KOPT-K1 (cell line): Measurements from ENCODE around the gene PRSS50.

Source experiments
- H3K27ac ChIP-seq: fragments of 200-600 bp; sonication (generic); 2 replicates; pipeline ENCODE4 v1.5.1; 2016; ENCODE audit warnings: antibody characterized with exemption, mild to moderate bottlenecking, low read depth, low read length; ENCODE audit not compliant: poor library complexity, severe bottlenecking
- H3K36me3 ChIP-seq: fragments of 200-600 bp; sonication (generic); 2 replicates; pipeline ENCODE4 v1.5.1; 2017; ENCODE audit warnings: antibody characterized with exemption, mild to moderate bottlenecking, low read length, moderate library complexity; ENCODE audit not compliant: insufficient read depth
- H3K9me3 ChIP-seq: fragments of 200-600 bp; sonication (generic); 2 replicates; pipeline ENCODE4 v1.5.1; 2017; ENCODE audit warnings: antibody characterized with exemption, low read length, mild to moderate bottlenecking; ENCODE audit not compliant: insufficient read depth, poor library complexity, severe bottlenecking

The PRSS50 gene

DNA sequence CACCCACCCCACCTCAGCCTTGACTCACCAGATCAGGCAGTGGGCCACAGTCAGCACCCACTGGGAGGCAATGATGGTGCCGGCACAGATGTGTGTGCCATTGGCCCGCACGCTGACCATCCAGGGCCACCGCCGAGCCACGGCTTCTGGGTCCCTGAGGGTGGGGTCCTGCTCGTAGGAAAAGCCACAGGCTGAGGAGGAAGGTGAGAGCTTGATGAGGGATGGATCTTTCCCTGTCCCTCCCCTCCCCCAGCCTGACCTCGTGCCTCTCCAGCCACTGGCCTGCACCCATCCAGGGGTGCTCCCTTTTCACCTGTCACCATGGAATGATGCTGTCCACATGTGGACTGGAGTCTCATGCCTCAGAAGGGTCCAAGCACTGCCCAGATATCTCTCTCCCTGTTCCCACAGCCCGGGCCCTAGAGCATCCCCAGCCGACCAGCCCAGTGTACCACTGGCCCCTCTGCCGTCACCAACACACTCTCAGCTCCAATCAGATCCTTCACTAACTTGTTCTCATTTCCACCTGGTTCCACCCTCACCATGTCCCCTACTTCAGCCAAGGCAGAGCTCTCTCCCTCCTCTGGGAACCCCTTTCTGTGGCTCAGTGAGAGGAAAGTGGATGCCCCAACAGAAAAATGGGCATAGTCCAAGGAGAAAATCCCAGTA, 2.0 kb downstream of the PRSS50 start:
- H3K9me3 ChIP-seq: no peaks in the 10 kb centered on the region
- no peaks in the 10 kb centered on the region for H3K36me3 ChIP-seq
- no peak overlapping the region for H3K27ac ChIP-seq

DNA sequence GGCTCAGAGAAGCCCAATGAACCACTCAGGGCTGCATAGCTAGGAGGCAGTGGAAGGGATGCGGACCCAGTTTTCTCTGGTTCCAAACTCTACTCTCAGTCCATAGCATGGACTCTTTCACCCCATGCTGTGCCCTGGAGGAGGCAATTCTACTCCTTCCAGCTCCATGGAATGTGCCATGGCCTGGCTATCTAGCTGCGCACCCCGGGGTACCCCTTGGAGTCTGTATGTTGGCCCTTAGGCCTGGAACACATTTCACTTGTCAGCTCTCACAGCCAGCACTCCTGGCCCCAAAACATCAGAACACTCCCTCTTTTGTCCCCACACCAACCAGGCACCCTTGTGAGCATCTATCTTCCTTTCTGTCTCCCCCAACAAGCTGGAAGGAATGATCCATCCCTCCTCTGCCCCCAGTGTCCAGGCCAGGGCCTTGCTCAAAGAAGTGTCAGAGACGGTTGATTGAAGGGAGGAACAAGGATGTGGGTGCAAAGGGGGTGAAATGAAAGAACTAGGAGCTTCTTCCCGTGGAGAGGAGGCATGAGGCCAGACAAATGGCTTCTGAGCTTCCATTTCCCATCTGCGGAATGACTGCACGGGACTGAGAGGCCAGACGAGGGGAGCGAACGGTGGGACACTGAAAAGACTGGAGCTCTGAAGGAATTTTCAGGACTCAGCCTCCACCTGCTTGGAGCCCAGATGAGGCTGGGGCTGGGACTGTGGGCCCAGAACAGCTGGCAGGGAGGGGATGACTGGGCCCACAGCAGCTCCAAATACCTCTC, 2.8 kb downstream of the PRSS50 start:
- no peaks in the 10 kb centered on the region for H3K36me3 ChIP-seq
- no peaks in the 10 kb centered on the region for H3K9me3 ChIP-seq
- H3K27ac ChIP-seq: no peak overlapping the region

DNA sequence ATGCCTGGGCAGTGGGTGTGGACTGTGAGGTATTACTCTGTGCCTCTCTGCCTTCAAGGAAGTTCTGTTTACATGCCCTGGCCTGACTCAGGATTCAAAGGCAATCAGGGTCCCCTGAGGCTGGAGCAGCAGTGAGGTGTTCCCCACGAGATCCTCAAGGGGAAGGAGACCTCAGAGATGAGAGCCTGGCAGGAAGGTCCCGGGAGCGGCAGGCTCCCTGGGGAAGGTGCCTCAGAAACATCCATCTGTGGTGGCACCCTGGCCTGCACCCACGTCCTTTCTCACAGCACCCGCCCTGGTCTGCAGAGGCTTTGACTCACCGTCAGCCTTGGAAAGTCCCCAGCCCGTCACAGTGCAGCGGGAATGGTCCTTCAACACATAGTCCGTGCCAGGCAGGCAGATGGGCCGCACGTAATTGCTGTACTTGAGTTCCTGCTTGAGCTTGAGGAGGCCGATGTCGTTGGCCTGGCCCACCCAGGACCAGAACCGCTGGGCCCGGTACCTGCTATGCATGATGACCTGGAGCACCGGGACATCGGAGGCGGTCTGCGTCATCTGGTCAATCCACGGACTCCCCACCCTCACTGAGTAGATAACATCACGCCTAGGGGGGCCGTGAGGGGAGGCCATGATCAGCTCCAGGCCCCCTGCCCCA, 3.6 kb downstream of the PRSS50 start:
- Histone ChIP-seq H3K27ac (no peak overlapping the region), H3K9me3 (no peaks in the 10 kb centered on the region), H3K36me3 (no peaks in the 10 kb centered on the region)

DNA sequence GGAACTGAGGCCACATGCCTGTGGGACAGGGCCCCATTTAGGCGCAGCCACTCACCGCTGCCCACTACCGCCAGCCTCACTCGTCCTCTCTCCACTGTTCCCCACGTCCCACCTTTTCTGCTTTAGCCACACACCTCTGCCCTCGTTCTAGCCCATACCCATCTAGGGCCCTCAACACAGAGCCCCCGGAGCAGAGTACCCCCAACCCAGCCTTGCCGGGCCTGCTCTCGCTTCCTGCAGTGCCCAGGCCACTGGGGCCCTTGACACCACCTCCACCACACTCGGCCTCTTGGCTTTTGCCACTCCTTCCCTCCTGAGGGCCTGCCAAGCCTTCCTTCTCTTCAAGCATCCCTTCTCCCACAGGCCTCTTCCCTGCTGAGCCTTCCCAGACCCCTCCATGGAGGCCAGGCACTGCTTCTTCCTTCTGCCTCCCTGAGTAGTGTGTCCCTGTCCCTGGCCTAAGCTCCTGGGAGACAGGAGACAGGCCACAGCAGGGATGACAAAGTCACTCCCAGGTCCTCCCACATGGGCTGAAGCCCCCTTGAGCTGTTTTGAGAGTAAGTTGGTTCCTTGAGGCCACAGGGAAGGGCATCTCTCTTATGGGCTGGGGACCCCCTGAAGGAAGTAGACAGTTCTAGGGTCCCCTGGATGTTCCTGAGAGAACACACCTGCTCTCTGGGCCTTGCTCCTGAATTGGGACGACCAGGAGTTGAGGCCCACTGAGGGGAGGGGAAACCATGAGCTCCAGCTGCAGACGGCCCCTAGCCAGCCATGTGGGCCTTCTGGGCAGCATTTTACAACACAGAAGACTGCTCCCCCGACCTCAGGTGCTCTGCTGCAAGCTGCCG, 4.4 kb downstream of the PRSS50 start:
- Histone ChIP-seq H3K36me3 (no peaks in the 10 kb centered on the region), H3K27ac (no peak overlapping the region), H3K9me3 (no peaks in the 10 kb centered on the region)

DNA sequence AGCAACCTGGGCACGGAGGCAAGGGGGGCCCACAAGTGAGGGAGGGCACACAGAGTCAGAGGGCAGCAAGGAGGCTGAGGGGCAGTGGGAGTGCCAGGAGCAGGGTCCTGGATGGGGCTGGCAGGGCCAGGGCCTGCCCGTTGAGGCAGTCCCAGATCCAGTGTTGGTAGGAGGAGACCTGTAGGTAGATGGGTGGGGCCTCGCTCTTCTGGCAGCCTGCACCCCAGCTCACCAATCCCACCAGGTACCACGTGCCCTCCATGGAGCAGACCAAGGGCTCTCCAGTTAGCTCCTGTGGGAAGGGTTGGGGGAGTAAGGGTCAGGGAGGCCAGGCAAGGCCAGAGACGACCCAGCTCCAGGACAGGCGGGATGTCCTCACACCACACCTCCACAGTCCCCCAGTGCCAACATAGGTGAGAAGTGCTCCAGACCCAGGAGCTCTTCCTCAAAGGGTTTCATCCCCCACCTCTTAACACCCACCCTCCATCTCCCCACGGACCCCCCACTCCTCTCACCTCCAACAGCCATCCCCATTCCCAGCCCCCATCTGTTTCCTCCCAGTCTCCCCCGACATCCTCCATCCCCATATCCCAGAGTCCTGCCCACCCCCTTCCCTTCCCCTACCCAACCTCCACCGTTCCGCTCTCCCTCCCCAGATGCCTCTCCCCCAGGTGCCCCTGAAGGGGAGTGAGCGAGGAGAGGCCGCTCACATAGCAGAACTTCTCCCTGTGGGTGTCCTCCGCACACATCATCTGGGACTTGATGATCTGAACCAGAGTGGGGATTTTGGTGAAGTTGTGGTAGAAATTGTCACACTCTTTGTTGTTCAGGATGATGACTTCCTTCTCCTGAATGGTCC, 5.2 kb downstream of the PRSS50 start:
- Histone ChIP-seq H3K27ac (no peak overlapping the region), H3K9me3 (no peaks in the 10 kb centered on the region), H3K36me3 (no peaks in the 10 kb centered on the region)

DNA sequence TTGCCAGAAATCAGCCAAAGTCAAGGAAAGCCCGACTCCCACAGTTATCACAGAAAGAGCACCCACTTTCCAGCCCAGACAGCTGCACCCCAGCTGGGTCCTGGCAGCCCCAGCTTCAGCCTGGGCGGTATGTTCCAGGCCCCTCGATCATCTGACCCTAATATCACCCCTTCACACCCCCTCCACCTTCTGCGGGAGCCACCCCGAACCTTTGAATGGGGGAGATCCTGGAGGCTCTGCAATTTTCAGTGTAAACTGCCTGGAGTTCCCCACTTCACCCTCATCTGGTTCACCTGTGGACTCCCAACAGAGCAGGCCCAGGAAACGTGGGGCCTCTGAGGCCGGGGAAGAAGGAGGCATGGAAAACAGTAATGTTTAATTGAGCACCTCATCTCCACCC, 5.9 kb downstream of the PRSS50 start:
- H3K9me3 ChIP-seq: no peaks in the 10 kb centered on the region
- H3K36me3 ChIP-seq: no peaks in the 10 kb centered on the region

DNA sequence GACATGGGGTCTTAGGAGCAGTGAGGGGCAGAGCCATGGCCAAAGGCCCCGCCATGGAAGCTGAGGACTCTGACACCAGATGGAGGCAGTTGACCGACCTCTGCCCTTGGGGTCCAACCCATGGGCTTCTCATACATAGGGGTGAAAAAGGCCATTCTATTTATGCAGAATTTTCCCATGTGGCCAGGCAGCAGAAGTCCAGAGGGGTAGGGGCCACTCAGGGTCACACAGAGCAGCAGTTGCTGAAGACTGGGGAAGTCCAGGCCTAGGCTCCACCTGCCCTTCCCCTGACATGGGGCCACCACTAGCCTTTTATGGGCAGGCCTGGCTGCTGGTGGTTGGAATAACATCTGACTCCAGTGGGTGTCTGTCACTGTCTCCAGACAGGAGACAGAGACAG, 6.4 kb downstream of the PRSS50 start:
- Histone ChIP-seq H3K36me3 (no peaks in the 10 kb centered on the region), H3K27ac (no peak overlapping the region), H3K9me3 (no peaks in the 10 kb centered on the region)

More for the DNA sequence above, 5.9 kb downstream of the PRSS50 start:
- H3K27ac ChIP-seq: no peak overlapping the region

DNA sequence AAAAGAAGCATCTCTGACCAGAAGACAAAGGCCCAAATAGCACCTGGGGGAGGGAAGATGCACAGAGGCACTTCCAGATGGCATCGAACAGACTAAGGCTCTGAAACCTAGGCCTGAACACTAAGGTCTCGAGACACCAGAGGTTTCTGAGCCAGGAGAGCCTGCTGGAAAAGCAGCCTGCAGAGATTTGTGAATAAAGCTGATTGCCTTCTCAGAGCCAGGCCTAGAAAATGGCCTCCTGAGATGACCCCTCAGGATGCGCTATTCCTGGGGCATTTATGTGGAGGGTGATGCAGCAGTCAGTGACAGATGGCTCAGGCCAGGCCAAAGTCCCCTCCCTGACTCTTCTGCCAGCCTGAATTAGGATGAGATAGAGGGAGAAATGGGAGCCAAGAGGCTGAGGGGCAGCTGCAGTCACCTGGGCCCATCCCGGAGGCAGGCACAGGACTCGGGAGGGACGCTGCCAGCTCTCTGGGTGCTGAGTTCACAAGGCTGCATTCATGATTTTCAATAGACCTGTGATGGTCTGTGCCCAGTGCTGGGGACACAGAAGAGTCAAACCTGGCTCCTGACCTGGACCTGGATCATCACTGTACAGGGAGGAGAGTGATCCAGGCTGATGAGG, 6.9 kb downstream of the PRSS50 start:
- Histone ChIP-seq H3K27ac (no peak overlapping the region), H3K36me3 (no peaks in the 10 kb centered on the region), H3K9me3 (no peaks in the 10 kb centered on the region)

DNA sequence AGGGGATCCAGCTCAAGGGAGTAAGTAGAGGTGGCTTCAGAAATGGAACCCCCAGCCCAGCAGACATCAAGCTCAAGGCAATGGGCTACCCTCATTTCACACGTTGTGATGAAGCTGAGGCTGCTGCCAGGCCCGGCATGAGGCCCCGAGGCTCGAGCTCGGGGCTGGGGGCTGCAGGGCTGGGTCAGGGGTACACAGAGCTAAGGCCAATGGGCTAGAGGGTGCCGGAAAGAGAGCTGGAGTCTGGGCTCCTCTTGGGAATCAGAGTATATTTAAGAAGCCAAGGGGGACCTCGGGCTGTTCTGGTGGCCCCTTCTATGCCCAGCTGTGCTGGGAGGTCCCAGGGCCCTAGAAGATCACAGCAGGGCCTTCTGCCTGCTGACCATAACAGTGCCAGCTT, 7.4 kb downstream of the PRSS50 start:
- Histone ChIP-seq H3K36me3 (no peaks in the 10 kb centered on the region), H3K27ac (no peak overlapping the region), H3K9me3 (no peaks in the 10 kb centered on the region)

DNA sequence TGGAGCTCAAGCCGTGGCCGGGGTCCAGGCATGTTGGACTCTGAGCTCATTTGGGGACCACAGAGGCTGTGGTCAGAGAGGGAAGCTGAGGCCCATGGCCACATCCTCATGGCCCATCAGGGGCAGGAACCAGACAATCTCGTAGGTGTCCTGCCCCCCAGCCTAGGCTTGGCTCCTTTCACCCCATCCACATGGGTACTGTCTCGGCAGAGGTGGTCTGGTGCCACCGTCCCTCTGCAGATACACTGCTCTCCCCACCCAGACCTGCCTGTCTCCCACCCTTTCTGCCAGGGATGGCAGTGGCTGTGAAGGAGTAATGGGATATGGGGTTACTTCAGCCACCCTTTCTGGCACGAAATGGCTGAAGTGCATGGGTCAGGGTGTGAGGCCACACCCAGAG, 7.9 kb downstream of the PRSS50 start:
- Histone ChIP-seq H3K9me3 (no peaks in the 10 kb centered on the region), H3K27ac (no peak overlapping the region)

DNA sequence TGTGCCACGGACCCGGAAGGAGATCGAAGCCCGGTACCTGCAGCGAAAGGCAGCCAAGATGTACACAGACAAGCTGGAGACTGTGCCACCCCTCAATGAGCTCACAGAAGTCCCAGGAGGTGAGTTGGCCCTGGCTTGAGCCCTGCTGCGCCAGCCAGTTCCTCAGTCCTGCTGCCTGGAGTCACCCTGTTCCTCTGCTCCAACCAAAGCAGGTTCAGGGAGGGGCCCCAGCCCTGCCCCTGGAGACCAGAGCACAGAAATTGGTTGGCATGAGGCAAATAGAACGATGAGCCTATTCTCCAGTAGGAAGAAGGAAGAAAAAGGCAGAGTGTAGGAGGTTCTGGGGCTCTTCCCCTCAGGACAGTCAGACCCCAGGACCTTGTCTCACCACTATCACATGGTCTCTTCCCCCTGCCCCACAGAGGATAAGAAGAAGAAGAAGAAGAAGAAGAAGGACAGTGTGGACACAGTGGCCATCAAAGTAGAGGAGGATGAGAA, 8.5 kb downstream of the PRSS50 start:
- Histone ChIP-seq H3K27ac (no peak overlapping the region), H3K36me3 (no peaks in the 10 kb centered on the region), H3K9me3 (no peaks in the 10 kb centered on the region)

More for the DNA sequence above, 7.9 kb downstream of the PRSS50 start:
- no peaks in the 10 kb centered on the region for H3K36me3 ChIP-seq

DNA sequence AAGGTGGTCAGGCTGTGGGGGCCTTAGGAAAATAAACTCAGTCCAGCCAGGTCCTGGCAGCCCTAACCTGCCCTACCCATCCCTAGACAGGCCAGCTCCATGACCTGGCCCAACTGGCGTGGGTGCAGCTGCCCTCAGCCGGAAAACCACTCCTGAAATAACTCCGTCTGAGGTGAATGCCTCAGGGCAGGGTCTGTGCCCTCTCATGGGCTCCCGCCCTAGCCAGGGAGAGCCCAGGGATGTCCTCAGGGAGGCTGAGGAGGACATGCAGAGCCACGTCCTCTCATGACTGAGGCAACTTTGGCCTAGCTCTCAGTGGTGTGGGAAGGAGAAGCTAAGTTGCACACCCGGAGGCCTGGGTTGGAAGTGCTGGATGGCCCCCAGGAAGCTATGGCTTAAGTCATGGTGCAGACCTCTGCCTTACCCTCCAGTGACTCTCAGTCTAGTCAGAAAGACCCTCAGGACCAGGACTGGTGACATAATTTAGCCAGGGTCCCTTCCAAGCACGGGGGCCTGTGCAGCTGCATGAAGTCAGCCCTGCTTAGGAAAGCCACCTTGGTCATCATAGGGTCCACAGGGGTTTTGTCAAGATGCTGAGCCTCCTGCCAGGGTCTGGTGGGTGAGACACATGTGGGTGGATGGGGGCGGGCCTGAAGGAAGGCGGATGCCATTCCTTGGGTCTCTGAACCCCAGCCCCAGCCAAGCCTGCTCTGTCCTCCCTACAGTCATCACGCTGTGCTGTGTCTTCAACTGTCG, 9.1 kb downstream of the PRSS50 start:
- Histone ChIP-seq H3K36me3 (no peaks in the 10 kb centered on the region), H3K27ac (no peak overlapping the region), H3K9me3 (no peaks in the 10 kb centered on the region)

DNA sequence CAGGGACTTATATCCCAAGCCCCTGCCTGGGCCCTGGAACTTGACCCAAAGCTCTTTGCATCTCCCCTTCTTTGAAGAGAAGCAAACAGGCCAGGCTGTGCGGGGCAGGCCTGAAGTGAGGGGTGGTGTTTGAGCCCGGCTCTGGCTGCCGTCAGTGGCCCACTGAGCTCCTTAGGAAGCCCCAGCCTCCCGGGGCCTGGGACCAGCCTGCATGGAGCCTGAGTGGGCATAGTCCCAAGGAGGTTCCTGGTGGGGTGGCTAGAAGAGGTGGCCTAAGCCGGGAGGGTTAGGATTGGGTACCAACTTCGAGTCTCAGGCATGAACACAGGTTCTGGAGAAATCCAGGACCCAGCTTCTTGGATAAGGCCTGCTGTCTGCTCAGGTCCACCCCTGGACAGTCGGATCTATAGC, 10.1 kb downstream of the PRSS50 start:
- Histone ChIP-seq H3K36me3 (no peaks in the 10 kb centered on the region), H3K27ac (no peak overlapping the region), H3K9me3 (no peaks in the 10 kb centered on the region)
